Caki2 (cell line): ENCODE data around the gene LASP1. TPM values are rescaled to one million over a fixed set of nuclear protein-coding genes. Genes with fewer than 3 reads are reported as not detected.
A peak's percentile ranks its signal among the peaks of the same experiment; 100 is the strongest.

Experiments used
- DNase-seq: peaks from one replicate; pipeline ENCODE4 v3.0.0-alpha.2; 2015; ENCODE audit warnings: low read depth
- in situ Hi-C: cut with HindIII; loops from 2 replicates; pipeline ENCODE4 v1.10.0; 2016; ENCODE audit warnings: low sequenced_read_pairs, low pct_unique_long_range_greater_than_20kb, mixed read lengths
- total RNA-seq: library from RNA; depleted of rRNA; stranded (reverse); fragments of >200 nt; shearing (Covaris generic); gene quantifications from 2 replicates; pipeline ENCODE4 v1.2.3, GENCODE V29; 2014; ENCODE audit warnings: low replicate concordance

LASP1 gene
- total RNA-seq, 1 experiment from 2014 or later, result 333 TPM

- in situ Hi-C loops, result no loop called here
- DNase-seq, result peak; percentile 28
These were observed 1.7 kb upstream of the LASP1 start for GRCh38 chr17:38867968-38868816.

GRCh38 chr17:38868817-38869525, 887 bp upstream of the LASP1 start:
- in situ Hi-C loops, result no loop called here
- DNase-seq, result peak; percentile 93

GRCh38 chr17:38870259-38871165, 654 bp downstream of the LASP1 start:
- in situ Hi-C loops, result no loop called here
- DNase-seq, result peak; percentile 33

- in situ Hi-C loops, result no loop called here
These were observed 1.6 kb downstream of the LASP1 start for GRCh38 chr17:38871247-38872015.

GRCh38 chr17:38872027-38872511, 2.2 kb downstream of the LASP1 start:
- no peak for DNase-seq
- in situ Hi-C loops, result no loop called here

More at GRCh38 chr17:38871247-38872015, 1.6 kb downstream of the LASP1 start:
- DNase-seq, result peak; percentile 95

- DNase-seq, result no peak
- in situ Hi-C loops, result no loop called here
These were observed 3.0 kb downstream of the LASP1 start for GRCh38 chr17:38872671-38873385.

GRCh38 chr17:38873640-38874380, 4.0 kb downstream of the LASP1 start:
- peak; percentile 58 for DNase-seq
- in situ Hi-C loops, result no loop called here

GRCh38 chr17:38874505-38875400, 4.9 kb downstream of the LASP1 start:
- no peak for DNase-seq
- in situ Hi-C loops, result no loop called here

GRCh38 chr17:38875477-38876075, 5.7 kb downstream of the LASP1 start:
- in situ Hi-C loops, result no loop called here
- DNase-seq, result no peak

GRCh38 chr17:38877130-38877851, 7.4 kb downstream of the LASP1 start:
- in situ Hi-C loops, result no loop called here
- no peak for DNase-seq

GRCh38 chr17:38879878-38880665, 10.2 kb downstream of the LASP1 start:
- DNase-seq, result peak; percentile 81
- in situ Hi-C loops, result no loop called here

- DNase-seq, result peak; percentile 52
- in situ Hi-C loops, result no loop called here
These were observed 11.8 kb downstream of the LASP1 start for GRCh38 chr17:38881600-38882191.

- DNase-seq, result no peak
- in situ Hi-C loops, result no loop called here
These were observed 13.0 kb downstream of the LASP1 start for GRCh38 chr17:38882870-38883269.
